ENCODE results near the gene ADCY5. TPM values are rescaled to one million over a fixed set of nuclear protein-coding genes. Genes with fewer than 3 reads are reported as not detected.

The ADCY5 gene
- total RNA-seq, 4 donors from 2014 or later = 13.3 to 27.4 (median 21.7) TPM

GRCh38 chr3:123296836-123297626 is 151.9 kb downstream of the ADCY5 start:
- no peak overlapping the region for H3K4me3 ChIP-seq
- no peaks in the 10 kb centered on the region for H3K4me1 ChIP-seq
- H3K9me3 ChIP-seq = no peaks in the 10 kb centered on the region
- peaks cover 0 to 27% (median 0%) of the 10 kb centered on the region in 3 donors for H3K36me3 ChIP-seq
- no peak for DNase-seq (ENCODE audit: low spot score in 2 of 2)
- no peak overlapping the region for H3K27ac ChIP-seq
- no peaks in the 10 kb centered on the region for H3K27me3 ChIP-seq
- 77 to 84% methylated on average over 11 to 13 of the region's 13 CpGs for WGBS, 2 donors
- no peak for TF ChIP-seq CTCF (IDR thresholded peaks at IDR 0.05)
- TF ChIP-seq EP300 (IDR thresholded peaks at IDR 0.05) = no peak
- TF ChIP-seq POLR2A (IDR thresholded peaks at IDR 0.05) = no peak

GRCh38 chr3:123296261-123296660 is 152.6 kb downstream of the ADCY5 start:
- no peak overlapping the region for H3K4me3 ChIP-seq
- no peak for DNase-seq (ENCODE audit: low spot score in 2 of 2)
- no peaks in the 10 kb centered on the region for H3K9me3 ChIP-seq
- peaks cover 0 to 25% (median 0%) of the 10 kb centered on the region in 3 donors for H3K36me3 ChIP-seq
- WGBS, 2 donors = 87 to 90% methylated on average over 7 of the region's 7 CpGs
- no peaks in the 10 kb centered on the region for H3K27me3 ChIP-seq
- no peak for TF ChIP-seq POLR2A (IDR thresholded peaks at IDR 0.05)
- TF ChIP-seq CTCF (IDR thresholded peaks at IDR 0.05) = no peak
- no peak for TF ChIP-seq EP300 (IDR thresholded peaks at IDR 0.05)
- H3K4me1 ChIP-seq = no peaks in the 10 kb centered on the region
- no peak overlapping the region for H3K27ac ChIP-seq

- H3K4me3 ChIP-seq = no peak overlapping the region
- H3K9me3 ChIP-seq = no peaks in the 10 kb centered on the region
- H3K27me3 ChIP-seq = no peaks in the 10 kb centered on the region
- 65 to 67% methylated on average over 10 of the region's 11 CpGs for WGBS, 2 donors
- no peak for TF ChIP-seq CTCF (IDR thresholded peaks at IDR 0.05)
- TF ChIP-seq EP300 (IDR thresholded peaks at IDR 0.05) = no peak
- no peak for TF ChIP-seq POLR2A (IDR thresholded peaks at IDR 0.05)
- H3K36me3 ChIP-seq = peaks cover 0 to 25% (median 0%) of the 10 kb centered on the region in 3 donors
- H3K4me1 ChIP-seq = no peaks in the 10 kb centered on the region
- H3K27ac ChIP-seq = no peak overlapping the region
- no peak for DNase-seq (ENCODE audit: low spot score in 2 of 2)
Observed at GRCh38 chr3:123295901-123296250, 153.0 kb downstream of the ADCY5 start.

DNA sequence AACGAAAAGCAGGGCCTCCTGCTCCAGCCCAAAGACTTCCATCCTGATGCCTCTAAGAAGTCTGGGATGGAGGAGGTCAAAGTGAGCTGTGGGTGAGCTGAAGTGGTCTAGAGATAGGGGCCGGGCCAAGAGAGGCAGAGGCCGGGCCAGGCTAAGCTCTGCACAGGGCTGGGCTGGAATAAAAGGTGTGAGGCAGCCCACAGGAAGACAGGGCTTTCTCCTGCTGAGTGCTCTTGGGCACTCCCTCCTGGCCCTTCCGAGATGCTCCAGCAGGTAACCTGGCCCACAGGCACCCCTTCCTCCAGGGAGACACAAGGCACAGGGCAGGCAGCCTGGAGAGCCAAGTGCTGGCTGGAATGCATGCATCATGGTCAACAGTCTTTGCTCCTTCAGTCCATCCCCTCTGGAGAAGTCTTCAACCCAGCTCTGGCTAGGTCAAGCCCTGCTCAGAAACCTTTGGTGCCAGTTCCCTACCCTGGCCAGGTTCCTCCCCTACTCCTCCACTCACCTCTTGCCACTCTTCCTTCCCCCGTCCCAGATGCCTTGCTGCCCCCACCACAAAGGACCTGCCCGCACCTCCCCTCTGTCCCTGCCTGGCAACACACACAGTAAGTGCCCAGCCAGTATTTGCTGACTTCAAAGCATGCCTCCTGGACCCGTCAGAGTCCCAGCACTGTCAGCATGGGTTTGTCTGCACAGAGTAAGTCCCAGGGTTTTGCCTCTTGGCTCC is 153.6 kb downstream of the ADCY5 start:
- TF ChIP-seq POLR2A (IDR thresholded peaks at IDR 0.05) (no peak), EP300 (IDR thresholded peaks at IDR 0.05) (no peak), CTCF (IDR thresholded peaks at IDR 0.05) (no peak)
- no peaks in the 10 kb centered on the region for H3K9me3 ChIP-seq
- no peak for DNase-seq (ENCODE audit: low spot score in 2 of 2)
- no peak overlapping the region for H3K27ac ChIP-seq
- H3K36me3 ChIP-seq = peaks cover 0 to 31% (median 0%) of the 10 kb centered on the region in 3 donors
- WGBS, 2 donors = 78 to 82% methylated on average over 7 of the region's 7 CpGs
- no peak overlapping the region for H3K4me3 ChIP-seq
- no peaks in the 10 kb centered on the region for H3K27me3 ChIP-seq
- no peaks in the 10 kb centered on the region for H3K4me1 ChIP-seq
